Measurements from ENCODE around the gene AMY1B. TPM values are rescaled to one million over a fixed set of nuclear protein-coding genes. Genes with fewer than 3 reads are reported as not detected.
"Not testable (repeated sequence)": the region's sequence is repeated elsewhere in the genome, so short reads cannot be mapped to it uniquely, and the experiment has no call there.

The AMY1B gene
- total RNA-seq, 3 donors from 2014 or later (not counting 1 experiment from before 2014, with no cell fraction given): not detected

- H3K4me1 ChIP-seq (ENCODE audit: control insufficient read depth, insufficient read depth, low read length); H3K27ac ChIP-seq (ENCODE audit: low read length); H3K4me3 Mint-ChIP-seq; H3K27me3 ChIP-seq (ENCODE audit: control insufficient read depth, insufficient read depth, low read length); H3K9me3 ChIP-seq (ENCODE audit: control insufficient read depth, insufficient read depth, low read length); H3K36me3 ChIP-seq (ENCODE audit: control insufficient read depth, insufficient read depth, low read length); H3K4me1 Mint-ChIP-seq; H3K27me3 Mint-ChIP-seq (ENCODE audit: low read depth in 2 of 2); intact Hi-C loops (cut with micrococcal nuclease); H3K4me3 ChIP-seq (ENCODE audit: low read length); H3K9me3 Mint-ChIP-seq; ATAC-seq; DNase-seq; H3K36me3 Mint-ChIP-seq; H3K27ac Mint-ChIP-seq: not testable (repeated sequence)
- no CpG with 5 or more reads among the region's 3 CpGs for whole genome bisulfite sequencing (ENCODE audit: insufficient coverage)
These were observed 11.7 kb upstream of the AMY1B start for GRCh38 chr1:103707670-103708069.

GRCh38 chr1:103701256-103701655 lies 5.2 kb upstream of the AMY1B start:
- H3K4me3 ChIP-seq (ENCODE audit: low read length); DNase-seq; H3K4me3 Mint-ChIP-seq; H3K27me3 Mint-ChIP-seq (ENCODE audit: low read depth in 2 of 2); H3K36me3 Mint-ChIP-seq; H3K27ac ChIP-seq (ENCODE audit: low read length); H3K36me3 ChIP-seq (ENCODE audit: control insufficient read depth, insufficient read depth, low read length); ATAC-seq; intact Hi-C loops (cut with micrococcal nuclease); H3K4me1 ChIP-seq (ENCODE audit: control insufficient read depth, insufficient read depth, low read length); H3K4me1 Mint-ChIP-seq; H3K9me3 ChIP-seq (ENCODE audit: control insufficient read depth, insufficient read depth, low read length); H3K9me3 Mint-ChIP-seq; H3K27ac Mint-ChIP-seq; H3K27me3 ChIP-seq (ENCODE audit: control insufficient read depth, insufficient read depth, low read length): not testable (repeated sequence)
- no CpG with 5 or more reads among the region's 4 CpGs for WGBS (ENCODE audit: insufficient coverage)

GRCh38 chr1:103700669-103701068 lies 4.7 kb upstream of the AMY1B start:
- H3K27me3 Mint-ChIP-seq (ENCODE audit: low read depth in 2 of 2); H3K4me3 ChIP-seq (ENCODE audit: low read length); DNase-seq; H3K4me1 ChIP-seq (ENCODE audit: control insufficient read depth, insufficient read depth, low read length); H3K4me3 Mint-ChIP-seq; H3K9me3 Mint-ChIP-seq; H3K27me3 ChIP-seq (ENCODE audit: control insufficient read depth, insufficient read depth, low read length); ATAC-seq; H3K4me1 Mint-ChIP-seq; H3K27ac ChIP-seq (ENCODE audit: low read length); intact Hi-C loops (cut with micrococcal nuclease); H3K36me3 ChIP-seq (ENCODE audit: control insufficient read depth, insufficient read depth, low read length); H3K36me3 Mint-ChIP-seq; H3K9me3 ChIP-seq (ENCODE audit: control insufficient read depth, insufficient read depth, low read length); H3K27ac Mint-ChIP-seq: not testable (repeated sequence)
- WGBS (ENCODE audit: insufficient coverage): no CpG with 5 or more reads among the region's 4 CpGs

GRCh38 chr1:103697430-103697829 lies 1.4 kb upstream of the AMY1B start:
- H3K4me1 Mint-ChIP-seq; intact Hi-C loops (cut with micrococcal nuclease); H3K9me3 ChIP-seq (ENCODE audit: control insufficient read depth, insufficient read depth, low read length); H3K27ac Mint-ChIP-seq; H3K36me3 ChIP-seq (ENCODE audit: control insufficient read depth, insufficient read depth, low read length); ATAC-seq; H3K4me3 ChIP-seq (ENCODE audit: low read length); H3K27me3 Mint-ChIP-seq (ENCODE audit: low read depth in 2 of 2); H3K27me3 ChIP-seq (ENCODE audit: control insufficient read depth, insufficient read depth, low read length); H3K36me3 Mint-ChIP-seq; H3K4me3 Mint-ChIP-seq; H3K27ac ChIP-seq (ENCODE audit: low read length); H3K4me1 ChIP-seq (ENCODE audit: control insufficient read depth, insufficient read depth, low read length); H3K9me3 Mint-ChIP-seq; DNase-seq: not testable (repeated sequence)
- WGBS (ENCODE audit: insufficient coverage): no CpG with 5 or more reads among the region's 6 CpGs

- DNase-seq; H3K27ac ChIP-seq (ENCODE audit: low read length); intact Hi-C loops (cut with micrococcal nuclease); H3K9me3 Mint-ChIP-seq; H3K9me3 ChIP-seq (ENCODE audit: control insufficient read depth, insufficient read depth, low read length); H3K36me3 ChIP-seq (ENCODE audit: control insufficient read depth, insufficient read depth, low read length); H3K4me3 Mint-ChIP-seq; H3K4me3 ChIP-seq (ENCODE audit: low read length); H3K27ac Mint-ChIP-seq; H3K27me3 ChIP-seq (ENCODE audit: control insufficient read depth, insufficient read depth, low read length); H3K36me3 Mint-ChIP-seq; H3K27me3 Mint-ChIP-seq (ENCODE audit: low read depth in 2 of 2); H3K4me1 Mint-ChIP-seq; H3K4me1 ChIP-seq (ENCODE audit: control insufficient read depth, insufficient read depth, low read length); ATAC-seq: not testable (repeated sequence)
- no CpG with 5 or more reads among the region's 3 CpGs for WGBS (ENCODE audit: insufficient coverage)
These were observed 19.7 kb downstream of the AMY1B start for GRCh38 chr1:103676335-103676734.

- intact Hi-C loops (cut with micrococcal nuclease); H3K27ac ChIP-seq (ENCODE audit: low read length); H3K4me1 ChIP-seq (ENCODE audit: control insufficient read depth, insufficient read depth, low read length); DNase-seq; H3K27ac Mint-ChIP-seq; H3K4me3 ChIP-seq (ENCODE audit: low read length); H3K4me3 Mint-ChIP-seq; H3K27me3 ChIP-seq (ENCODE audit: control insufficient read depth, insufficient read depth, low read length); H3K9me3 Mint-ChIP-seq; H3K9me3 ChIP-seq (ENCODE audit: control insufficient read depth, insufficient read depth, low read length); ATAC-seq; H3K36me3 Mint-ChIP-seq; H3K4me1 Mint-ChIP-seq; H3K27me3 Mint-ChIP-seq (ENCODE audit: low read depth in 2 of 2); H3K36me3 ChIP-seq (ENCODE audit: control insufficient read depth, insufficient read depth, low read length): not testable (repeated sequence)
- WGBS (ENCODE audit: insufficient coverage): no CpG with 5 or more reads among the region's 5 CpGs
These were observed 40.5 kb downstream of the AMY1B start, which contains the start of gene AMY1A for GRCh38 chr1:103655460-103655859. Gene AMY1A (plus strand): TSS chr1:103655760. CDS start chr1:103656331, 571 bp downstream.

- not testable (repeated sequence) for ATAC-seq
These were observed 41.9 kb downstream of the AMY1B start for GRCh38 chr1:103654133-103654532.

GRCh38 chr1:103650889-103651288 lies 45.1 kb downstream of the AMY1B start:
- H3K4me3 ChIP-seq (ENCODE audit: low read length); H3K4me1 Mint-ChIP-seq; H3K36me3 Mint-ChIP-seq; ATAC-seq; H3K36me3 ChIP-seq (ENCODE audit: control insufficient read depth, insufficient read depth, low read length); H3K27ac ChIP-seq (ENCODE audit: low read length); H3K27me3 Mint-ChIP-seq (ENCODE audit: low read depth in 2 of 2); H3K4me1 ChIP-seq (ENCODE audit: control insufficient read depth, insufficient read depth, low read length); DNase-seq; H3K4me3 Mint-ChIP-seq; intact Hi-C loops (cut with micrococcal nuclease); H3K9me3 ChIP-seq (ENCODE audit: control insufficient read depth, insufficient read depth, low read length); H3K27me3 ChIP-seq (ENCODE audit: control insufficient read depth, insufficient read depth, low read length); H3K27ac Mint-ChIP-seq; H3K9me3 Mint-ChIP-seq: not testable (repeated sequence)
- WGBS (ENCODE audit: insufficient coverage): no CpG with 5 or more reads among the region's 4 CpGs

More at GRCh38 chr1:103654133-103654532, 41.9 kb downstream of the AMY1B start:
- intact Hi-C loops (cut with micrococcal nuclease); H3K9me3 Mint-ChIP-seq; H3K4me3 ChIP-seq (ENCODE audit: low read length); H3K4me1 ChIP-seq (ENCODE audit: control insufficient read depth, insufficient read depth, low read length); H3K4me3 Mint-ChIP-seq; H3K36me3 ChIP-seq (ENCODE audit: control insufficient read depth, insufficient read depth, low read length); H3K36me3 Mint-ChIP-seq; H3K27ac Mint-ChIP-seq; H3K4me1 Mint-ChIP-seq; DNase-seq; H3K9me3 ChIP-seq (ENCODE audit: control insufficient read depth, insufficient read depth, low read length); H3K27me3 Mint-ChIP-seq (ENCODE audit: low read depth in 2 of 2); H3K27me3 ChIP-seq (ENCODE audit: control insufficient read depth, insufficient read depth, low read length); H3K27ac ChIP-seq (ENCODE audit: low read length): not testable (repeated sequence)
- WGBS (ENCODE audit: insufficient coverage): no CpG with 5 or more reads among the region's 6 CpGs

All from natural killer cell (primary cell).